ENCODE measurements around the gene TCF20.

TCF20 gene

GRCh38 chr22:42307806-42308563 is 37.5 kb upstream of the TCF20 start:
- DNase-seq (ENCODE audit: insufficient read length, low spot score), result peak; percentile 60
- FAIRE-seq, result no peak
- TF ChIP-seq CTCF (IDR thresholded peaks at IDR 0.05; ENCODE audit: insufficient read depth, missing control alignments), result peak; percentile 24

DNA sequence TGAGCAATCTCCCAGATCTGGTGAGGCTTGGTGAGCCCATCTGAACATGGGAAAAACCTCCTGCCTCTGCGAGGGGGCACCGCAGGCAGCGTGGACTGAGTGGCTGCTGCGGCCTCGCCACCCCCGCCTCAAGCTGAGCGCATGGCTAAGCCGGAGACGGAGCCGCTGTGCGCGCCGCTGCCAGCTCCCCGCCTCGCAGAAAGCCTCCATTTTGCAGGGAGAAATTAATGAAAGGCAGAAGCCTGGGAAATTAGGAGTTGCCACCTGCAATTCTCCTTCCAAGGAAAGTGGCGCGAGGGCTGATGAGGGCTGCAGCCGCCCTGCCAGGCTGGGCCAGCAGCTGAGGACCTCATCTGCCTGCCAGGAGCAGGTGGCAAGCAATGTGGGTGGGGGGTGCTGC is 35.6 kb upstream of the TCF20 start:
- TF ChIP-seq CTCF (IDR thresholded peaks at IDR 0.05; ENCODE audit: insufficient read depth, missing control alignments), result no peak
- DNase-seq (ENCODE audit: insufficient read length, low spot score) (no peak), FAIRE-seq (no peak)

GRCh38 chr22:42304324-42304790 is 33.9 kb upstream of the TCF20 start:
- DNase-seq (ENCODE audit: insufficient read length, low spot score) (no peak), FAIRE-seq (no peak)
- TF ChIP-seq CTCF (IDR thresholded peaks at IDR 0.05; ENCODE audit: insufficient read depth, missing control alignments), result no peak

- no peak for FAIRE-seq
- DNase-seq (ENCODE audit: insufficient read length, low spot score), result no peak
- no peak for TF ChIP-seq CTCF (IDR thresholded peaks at IDR 0.05; ENCODE audit: insufficient read depth, missing control alignments)
These were observed 33.2 kb upstream of the TCF20 start for GRCh38 chr22:42303396-42304323.

DNA sequence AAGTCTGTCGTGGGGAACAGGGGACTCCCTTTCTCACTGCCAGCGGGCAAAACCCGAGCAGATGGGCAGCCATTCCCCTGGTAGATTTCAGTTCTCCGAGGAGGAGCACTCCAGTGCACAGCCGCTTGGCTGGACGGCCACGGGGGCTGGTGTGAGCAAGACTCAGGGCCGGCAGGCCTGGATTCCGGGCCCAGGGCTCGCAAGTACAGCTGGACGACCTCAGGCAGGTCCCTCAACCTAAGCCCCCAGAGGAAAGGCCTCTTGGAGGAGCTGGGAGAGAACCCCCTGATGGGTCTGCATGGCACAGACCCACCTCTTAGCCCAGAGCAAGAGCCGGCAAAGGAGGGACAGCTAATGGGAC is 31.3 kb upstream of the TCF20 start:
- no peak for DNase-seq (ENCODE audit: insufficient read length, low spot score)
- no peak for FAIRE-seq
- no peak for TF ChIP-seq CTCF (IDR thresholded peaks at IDR 0.05; ENCODE audit: insufficient read depth, missing control alignments)

DNA sequence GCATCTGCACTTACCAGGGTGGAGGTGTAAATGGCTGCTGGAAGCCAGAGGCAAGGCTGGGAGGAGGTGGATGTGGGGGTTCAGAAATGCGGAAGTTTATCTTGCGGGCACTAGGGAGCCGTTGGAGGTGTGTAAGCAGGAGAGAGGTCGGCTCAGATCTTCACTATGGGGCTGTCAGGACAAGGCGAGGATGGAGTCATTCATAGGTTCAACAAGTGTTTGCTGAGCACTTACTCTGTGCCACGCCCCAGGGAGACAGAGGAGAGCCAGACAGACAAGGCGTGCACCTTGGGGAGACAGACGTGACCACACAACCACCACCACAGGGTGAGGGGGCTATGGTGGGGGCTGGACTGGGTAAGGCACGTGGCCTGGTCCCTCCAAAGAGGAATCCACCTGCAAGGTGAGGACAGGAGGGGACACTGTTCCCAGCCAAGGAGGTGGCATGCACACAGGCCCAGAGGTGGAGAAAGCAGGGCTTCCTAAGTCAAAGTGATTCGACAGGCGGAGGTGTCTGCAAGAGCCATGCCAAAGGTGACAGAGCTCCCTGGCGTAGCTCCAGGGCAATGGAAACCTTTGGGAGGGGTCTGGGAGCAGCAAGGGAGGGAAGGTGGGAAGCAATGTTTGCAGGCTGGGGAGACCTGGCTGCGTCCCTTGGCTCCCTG is 30.8 kb upstream of the TCF20 start:
- no peak for TF ChIP-seq CTCF (IDR thresholded peaks at IDR 0.05; ENCODE audit: insufficient read depth, missing control alignments)
- FAIRE-seq, result no peak
- no peak for DNase-seq (ENCODE audit: insufficient read length, low spot score)
